A549 (cell line): ENCODE data around the gene NOS1.

ENCODE experiments used
- CHD2 ChIP-seq: fragments of 150-350 bp; IDR thresholded peaks from 2 replicates; pipeline ENCODE4 v1.6.1; 2014; ENCODE audit warnings: low read length; ENCODE audit not compliant: partially characterized antibody
- CHD4 ChIP-seq: fragments of 200-600 bp; sonication (generic); IDR thresholded peaks from 2 replicates; pipeline ENCODE4 v1.6.1; 2016; ENCODE audit warnings: antibody characterized with exemption, mild to moderate bottlenecking, borderline replicate concordance
- CTCF ChIP-seq: fragments of >200 bp; sonication (Bioruptor Twin); formaldehyde crosslinking; IDR thresholded peaks from 3 replicates; pipeline ENCODE4 v1.5.1; 2016
- MAX ChIP-seq: IDR thresholded peaks from 2 replicates; pipeline ENCODE4 v1.6.1; 2012

DNA sequence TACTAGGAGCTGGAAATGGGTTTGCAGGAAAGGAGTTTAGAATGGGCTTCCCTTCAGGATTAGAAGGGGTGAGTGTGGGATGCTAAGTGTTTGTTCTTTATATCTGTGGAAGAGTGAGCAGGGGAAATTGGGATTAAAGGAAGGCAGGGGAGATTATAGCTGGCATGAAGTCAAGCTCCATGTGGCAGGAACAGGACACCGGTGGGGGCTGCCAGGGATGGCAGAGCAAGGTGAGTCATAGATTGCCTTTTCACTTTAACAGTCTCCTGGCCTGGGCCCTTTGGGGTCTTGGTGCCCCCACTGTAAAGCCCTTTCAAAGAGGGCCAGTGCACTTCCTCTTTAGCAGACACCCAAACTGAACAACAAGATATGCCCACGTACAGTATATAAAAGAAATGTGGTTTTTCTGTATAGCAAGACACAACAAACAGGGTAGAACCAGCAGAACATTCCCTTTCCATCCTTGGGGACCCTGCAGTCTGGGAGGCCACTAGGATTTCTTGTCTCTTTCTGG, 148.1 kb downstream of the NOS1 start:
- TF ChIP-seq CTCF (no peak), CHD2 (no peak), CHD4 (no peak), MAX (no peak)
